Lower leg skin (tissue), 3 donors: ENCODE measurements around the gene OTUD5.

ENCODE experiments used
- CTCF ChIP-seq, 3 donors: fragments of 450-650 bp; IDR thresholded peaks; one replicate each; pipeline ENCODE4 v1.5.1; 2016; ENCODE audit warnings: antibody characterized with exemption in 3 of 3, mild to moderate bottlenecking in 3 of 3, moderate library complexity in 2 of 3
- POLR2A ChIP-seq, 2 donors: fragments of 450-650 bp; IDR thresholded peaks; one replicate each; pipeline ENCODE4 v1.6.1; 2016 to 2017; ENCODE audit warnings: antibody characterized with exemption in 2 of 2, mild to moderate bottlenecking in 1 of 2, moderate library complexity in 1 of 2

GRCh38 chrX:48902135-48902534 lies 55.3 kb downstream of the OTUD5 start:
- TF ChIP-seq CTCF (IDR thresholded peaks at IDR 0.05) = no peak
- no peak for TF ChIP-seq POLR2A (IDR thresholded peaks at IDR 0.05)
